ENCODE data around the gene GDAP2.

- TF ChIP-seq, protein P1, sequence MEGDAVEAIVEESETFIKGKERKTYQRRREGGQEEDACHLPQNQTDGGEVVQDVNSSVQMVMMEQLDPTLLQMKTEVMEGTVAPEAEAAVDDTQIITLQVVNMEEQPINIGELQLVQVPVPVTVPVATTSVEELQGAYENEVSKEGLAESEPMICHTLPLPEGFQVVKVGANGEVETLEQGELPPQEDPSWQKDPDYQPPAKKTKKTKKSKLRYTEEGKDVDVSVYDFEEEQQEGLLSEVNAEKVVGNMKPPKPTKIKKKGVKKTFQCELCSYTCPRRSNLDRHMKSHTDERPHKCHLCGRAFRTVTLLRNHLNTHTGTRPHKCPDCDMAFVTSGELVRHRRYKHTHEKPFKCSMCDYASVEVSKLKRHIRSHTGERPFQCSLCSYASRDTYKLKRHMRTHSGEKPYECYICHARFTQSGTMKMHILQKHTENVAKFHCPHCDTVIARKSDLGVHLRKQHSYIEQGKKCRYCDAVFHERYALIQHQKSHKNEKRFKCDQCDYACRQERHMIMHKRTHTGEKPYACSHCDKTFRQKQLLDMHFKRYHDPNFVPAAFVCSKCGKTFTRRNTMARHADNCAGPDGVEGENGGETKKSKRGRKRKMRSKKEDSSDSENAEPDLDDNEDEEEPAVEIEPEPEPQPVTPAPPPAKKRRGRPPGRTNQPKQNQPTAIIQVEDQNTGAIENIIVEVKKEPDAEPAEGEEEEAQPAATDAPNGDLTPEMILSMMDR (IDR thresholded peaks at IDR 0.05), result no peak
- TF ChIP-seq POLR2A (IDR thresholded peaks at IDR 0.05), result peak in 1 of 2 donors; percentile 81
These were observed at the start of gene GDAP2, which contains the start of gene WDR3 for GRCh38 chr1:117929343-117930172.

All from thyroid gland (tissue), 4 donors.